ENCODE data around the gene MTG2. TPM values are rescaled to one million over a fixed set of nuclear protein-coding genes. Genes with fewer than 3 reads are reported as not detected.

The MTG2 gene
- total and polyA plus RNA-seq, 2 of the 13 experiments (the other 11 are each of a cell fraction or from before 2014, with no cell fraction given), result 20.4 to 37.8 TPM

DNA sequence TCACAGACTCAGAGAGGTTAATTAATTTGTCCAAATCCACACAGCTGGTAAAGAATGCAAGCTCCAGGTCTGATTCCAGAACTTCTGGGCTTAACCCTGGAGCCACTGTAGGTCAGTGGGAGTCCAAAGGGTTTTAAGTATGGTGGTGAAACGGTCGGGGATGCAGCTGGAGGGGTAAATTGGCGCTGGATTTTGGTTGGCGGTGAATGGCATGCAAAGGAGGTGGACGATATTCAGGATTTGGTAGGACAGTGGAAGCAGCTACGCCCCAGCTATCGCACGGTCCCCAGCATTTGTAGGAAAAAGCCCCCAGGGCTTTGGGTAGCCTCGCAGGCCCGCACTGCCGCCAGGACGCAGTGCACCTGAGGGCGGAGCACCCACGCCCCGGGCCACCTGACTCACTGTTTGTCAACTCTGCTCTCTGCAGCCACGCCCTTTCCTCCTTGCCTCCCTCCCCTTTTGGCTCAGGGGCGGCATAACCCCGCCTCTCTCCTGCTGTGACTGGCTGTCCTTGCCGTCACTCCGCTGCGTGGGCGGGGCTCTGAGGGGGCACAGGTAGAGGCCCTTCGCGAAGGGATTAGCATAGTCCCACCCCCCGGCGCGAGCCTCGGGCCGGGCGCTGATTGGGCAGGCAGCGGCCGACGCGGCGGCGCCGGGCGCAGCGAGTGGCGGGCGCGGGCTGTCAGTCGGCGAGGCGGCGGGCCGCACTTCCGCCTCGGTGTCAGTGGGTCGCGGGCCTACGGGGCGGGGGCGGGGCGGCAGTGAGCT lies 55.2 kb downstream of the MTG2 start, which contains the start of gene OSBPL2 (continued):
- TF ChIP-seq, protein P1, sequence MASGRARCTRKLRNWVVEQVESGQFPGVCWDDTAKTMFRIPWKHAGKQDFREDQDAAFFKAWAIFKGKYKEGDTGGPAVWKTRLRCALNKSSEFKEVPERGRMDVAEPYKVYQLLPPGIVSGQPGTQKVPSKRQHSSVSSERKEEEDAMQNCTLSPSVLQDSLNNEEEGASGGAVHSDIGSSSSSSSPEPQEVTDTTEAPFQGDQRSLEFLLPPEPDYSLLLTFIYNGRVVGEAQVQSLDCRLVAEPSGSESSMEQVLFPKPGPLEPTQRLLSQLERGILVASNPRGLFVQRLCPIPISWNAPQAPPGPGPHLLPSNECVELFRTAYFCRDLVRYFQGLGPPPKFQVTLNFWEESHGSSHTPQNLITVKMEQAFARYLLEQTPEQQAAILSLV (CRISPR knock-in tag; IDR thresholded peaks at IDR 0.05; ENCODE audit: borderline replicate concordance), result no peak
- TF ChIP-seq ZNF496 (CRISPR knock-in tag; IDR thresholded peaks at IDR 0.05; ENCODE audit: insufficient replicate concordance) (no peak), ZNF749 (CRISPR knock-in tag; IDR thresholded peaks at IDR 0.05; ENCODE audit: borderline replicate concordance) (no peak), ZNF619 (CRISPR knock-in tag; IDR thresholded peaks at IDR 0.05) (0 out of 2 replicates have a peak, but pooled peaks have one; percentile 6), ZSCAN25 (CRISPR knock-in tag; IDR thresholded peaks at IDR 0.05) (no peak; the same call in none of the 2 replicates), ZNF17 (CRISPR knock-in tag; IDR thresholded peaks at IDR 0.05) (no peak), POLR2A (IDR thresholded peaks at IDR 0.05; ENCODE audit: insufficient read depth in 1 of 2, low read depth in 2 of 2, low read length in 2 of 2) (peak in 1 of 2 experiments; percentile 44; a peak in 2 of 4 replicates), ZNF256 (CRISPR knock-in tag; conservative IDR thresholded peaks at IDR 0.05) (0 out of 2 replicates have a peak, but pooled peaks have one; percentile 13), AGO2 (optimal IDR thresholded peaks at IDR 0.05; ENCODE audit: low read depth, low read length) (no peak), ZNF670 (CRISPR knock-in tag; IDR thresholded peaks at IDR 0.05; ENCODE audit: borderline replicate concordance) (no peak), TCF7 (IDR thresholded peaks at IDR 0.05; ENCODE audit: low read depth) (no peak), MIXL1 (CRISPR knock-in tag; IDR thresholded peaks at IDR 0.05) (0 out of 2 replicates have a peak, but pooled peaks have one; percentile 13), ZBTB20 (CRISPR knock-in tag; IDR thresholded peaks at IDR 0.05; ENCODE audit: borderline replicate concordance, low read depth) (no peak), SCMH1 (CRISPR knock-in tag; IDR thresholded peaks at IDR 0.05; ENCODE audit: borderline replicate concordance) (no peak), GLI4 (CRISPR knock-in tag; IDR thresholded peaks at IDR 0.05; ENCODE audit: borderline replicate concordance) (peak; percentile 97; the same call in 1 of the 2 replicates), CEBPB (IDR thresholded peaks at IDR 0.05; ENCODE audit: borderline replicate concordance, low read depth, low read length) (peak; percentile 55; the same call in 1 of the 2 replicates), ZNF703 (CRISPR knock-in tag; IDR thresholded peaks at IDR 0.05; ENCODE audit: borderline replicate concordance) (no peak), KLF15 (CRISPR knock-in tag; IDR thresholded peaks at IDR 0.05; ENCODE audit: borderline replicate concordance) (no peak)
- TF ChIP-seq, protein P2, sequence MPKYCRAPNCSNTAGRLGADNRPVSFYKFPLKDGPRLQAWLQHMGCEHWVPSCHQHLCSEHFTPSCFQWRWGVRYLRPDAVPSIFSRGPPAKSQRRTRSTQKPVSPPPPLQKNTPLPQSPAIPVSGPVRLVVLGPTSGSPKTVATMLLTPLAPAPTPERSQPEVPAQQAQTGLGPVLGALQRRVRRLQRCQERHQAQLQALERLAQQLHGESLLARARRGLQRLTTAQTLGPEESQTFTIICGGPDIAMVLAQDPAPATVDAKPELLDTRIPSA (CRISPR knock-in tag; IDR thresholded peaks at IDR 0.05; ENCODE audit: borderline replicate concordance), result no peak
- TF ChIP-seq, protein P3, sequence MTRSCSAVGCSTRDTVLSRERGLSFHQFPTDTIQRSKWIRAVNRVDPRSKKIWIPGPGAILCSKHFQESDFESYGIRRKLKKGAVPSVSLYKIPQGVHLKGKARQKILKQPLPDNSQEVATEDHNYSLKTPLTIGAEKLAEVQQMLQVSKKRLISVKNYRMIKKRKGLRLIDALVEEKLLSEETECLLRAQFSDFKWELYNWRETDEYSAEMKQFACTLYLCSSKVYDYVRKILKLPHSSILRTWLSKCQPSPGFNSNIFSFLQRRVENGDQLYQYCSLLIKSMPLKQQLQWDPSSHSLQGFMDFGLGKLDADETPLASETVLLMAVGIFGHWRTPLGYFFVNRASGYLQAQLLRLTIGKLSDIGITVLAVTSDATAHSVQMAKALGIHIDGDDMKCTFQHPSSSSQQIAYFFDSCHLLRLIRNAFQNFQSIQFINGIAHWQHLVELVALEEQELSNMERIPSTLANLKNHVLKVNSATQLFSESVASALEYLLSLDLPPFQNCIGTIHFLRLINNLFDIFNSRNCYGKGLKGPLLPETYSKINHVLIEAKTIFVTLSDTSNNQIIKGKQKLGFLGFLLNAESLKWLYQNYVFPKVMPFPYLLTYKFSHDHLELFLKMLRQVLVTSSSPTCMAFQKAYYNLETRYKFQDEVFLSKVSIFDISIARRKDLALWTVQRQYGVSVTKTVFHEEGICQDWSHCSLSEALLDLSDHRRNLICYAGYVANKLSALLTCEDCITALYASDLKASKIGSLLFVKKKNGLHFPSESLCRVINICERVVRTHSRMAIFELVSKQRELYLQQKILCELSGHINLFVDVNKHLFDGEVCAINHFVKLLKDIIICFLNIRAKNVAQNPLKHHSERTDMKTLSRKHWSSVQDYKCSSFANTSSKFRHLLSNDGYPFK (CRISPR knock-in tag; IDR thresholded peaks at IDR 0.05; ENCODE audit: borderline replicate concordance), result peak; percentile 85
- TF ChIP-seq, protein P4, sequence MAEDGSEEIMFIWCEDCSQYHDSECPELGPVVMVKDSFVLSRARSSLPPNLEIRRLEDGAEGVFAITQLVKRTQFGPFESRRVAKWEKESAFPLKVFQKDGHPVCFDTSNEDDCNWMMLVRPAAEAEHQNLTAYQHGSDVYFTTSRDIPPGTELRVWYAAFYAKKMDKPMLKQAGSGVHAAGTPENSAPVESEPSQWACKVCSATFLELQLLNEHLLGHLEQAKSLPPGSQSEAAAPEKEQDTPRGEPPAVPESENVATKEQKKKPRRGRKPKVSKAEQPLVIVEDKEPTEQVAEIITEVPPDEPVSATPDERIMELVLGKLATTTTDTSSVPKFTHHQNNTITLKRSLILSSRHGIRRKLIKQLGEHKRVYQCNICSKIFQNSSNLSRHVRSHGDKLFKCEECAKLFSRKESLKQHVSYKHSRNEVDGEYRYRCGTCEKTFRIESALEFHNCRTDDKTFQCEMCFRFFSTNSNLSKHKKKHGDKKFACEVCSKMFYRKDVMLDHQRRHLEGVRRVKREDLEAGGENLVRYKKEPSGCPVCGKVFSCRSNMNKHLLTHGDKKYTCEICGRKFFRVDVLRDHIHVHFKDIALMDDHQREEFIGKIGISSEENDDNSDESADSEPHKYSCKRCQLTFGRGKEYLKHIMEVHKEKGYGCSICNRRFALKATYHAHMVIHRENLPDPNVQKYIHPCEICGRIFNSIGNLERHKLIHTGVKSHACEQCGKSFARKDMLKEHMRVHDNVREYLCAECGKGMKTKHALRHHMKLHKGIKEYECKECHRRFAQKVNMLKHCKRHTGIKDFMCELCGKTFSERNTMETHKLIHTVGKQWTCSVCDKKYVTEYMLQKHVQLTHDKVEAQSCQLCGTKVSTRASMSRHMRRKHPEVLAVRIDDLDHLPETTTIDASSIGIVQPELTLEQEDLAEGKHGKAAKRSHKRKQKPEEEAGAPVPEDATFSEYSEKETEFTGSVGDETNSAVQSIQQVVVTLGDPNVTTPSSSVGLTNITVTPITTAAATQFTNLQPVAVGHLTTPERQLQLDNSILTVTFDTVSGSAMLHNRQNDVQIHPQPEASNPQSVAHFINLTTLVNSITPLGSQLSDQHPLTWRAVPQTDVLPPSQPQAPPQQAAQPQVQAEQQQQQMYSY (CRISPR knock-in tag; IDR thresholded peaks at IDR 0.05), result no peak

Measured in HepG2 (cell line).